ENCODE results near the gene ARPC5L. TPM values are rescaled to one million over a fixed set of nuclear protein-coding genes. Genes with fewer than 3 reads are reported as not detected.

Gene ARPC5L
- 10 to 100 TPM; 27.8 to 41.1 TPM for total RNA-seq

- H3K36me3 ChIP-seq: peaks cover 8 to 20% of the 10 kb centered on the region in 2 donors
- H3K9me3 ChIP-seq: no peaks in the 10 kb centered on the region
- H3K27me3 ChIP-seq (replicated peaks; ENCODE audit: insufficient read depth): no peaks in the 10 kb centered on the region
- intact Hi-C loops (cut with DNase I): loop anchor here (5.0 to 10.0 kb wide), 2 partner anchors 83 to 281 kb away; partner anchors contain the start of genes GOLGA1 and SCAI
- H3K4me1 ChIP-seq (replicated peaks): peaks cover 9% of the 10 kb centered on the region
- H3K27ac ChIP-seq: peak within 1 kb of the TSS; percentile 67 to 84
- DNase-seq (ENCODE audit: low spot score): peak; percentile 94
- under 1% methylated on average over 81 of the region's 92 CpGs for WGBS
- peak within 1 kb of the TSS; percentile 71 to 81 for H3K4me3 ChIP-seq
- TF ChIP-seq CTCF (IDR thresholded peaks at IDR 0.05) (peak in 3 of 4 experiments; percentile 23 to 45 (median 35)), POLR2AphosphoS5 (IDR thresholded peaks at IDR 0.05) (peak; percentile 92), POLR2A (IDR thresholded peaks at IDR 0.05) (peak; percentile 85)
These were observed at the start of gene ARPC5L, which contains the start of gene RPL35 for GRCh38 chr9:124861342-124862229. ARPC5L (plus strand) TSS chr9:124862130; CDS start chr9:124869291, 7,161 bp downstream. RPL35 (minus strand) TSS chr9:124861957; CDS start chr9:124861912, 45 bp downstream.

- TF ChIP-seq CTCF (IDR thresholded peaks at IDR 0.05) (no peak), POLR2A (IDR thresholded peaks at IDR 0.05) (no peak), POLR2AphosphoS5 (IDR thresholded peaks at IDR 0.05) (no peak)
- Histone ChIP-seq H3K4me1 (replicated peaks) (no peaks in the 10 kb centered on the region), H3K9me3 (no peaks in the 10 kb centered on the region), H3K27me3 (replicated peaks; ENCODE audit: insufficient read depth) (no peaks in the 10 kb centered on the region), H3K36me3 (no peaks in the 10 kb centered on the region), H3K4me3 (no peak overlapping the region), H3K27ac (no peak overlapping the region)
- no peak for DNase-seq (ENCODE audit: low spot score)
- intact Hi-C loops (cut with DNase I): no loop called here
- 51% methylated on average over 6 of the region's 6 CpGs for WGBS
These were observed 49.5 kb upstream of the ARPC5L start for GRCh38 chr9:124812441-124812876.

- WGBS: 74% methylated on average over 7 of the region's 7 CpGs
- no peak overlapping the region for H3K4me3 ChIP-seq
- intact Hi-C loops (cut with DNase I): no loop called here
- H3K9me3 ChIP-seq: no peaks in the 10 kb centered on the region
- DNase-seq (ENCODE audit: low spot score): no peak
- H3K27ac ChIP-seq: peak overlapping the region in 1 of 2 donors; percentile 32
- no peaks in the 10 kb centered on the region for H3K27me3 ChIP-seq (replicated peaks; ENCODE audit: insufficient read depth)
- no peaks in the 10 kb centered on the region for H3K36me3 ChIP-seq
- no peaks in the 10 kb centered on the region for H3K4me1 ChIP-seq (replicated peaks)
- TF ChIP-seq CTCF (IDR thresholded peaks at IDR 0.05) (no peak), POLR2AphosphoS5 (IDR thresholded peaks at IDR 0.05) (no peak), POLR2A (IDR thresholded peaks at IDR 0.05) (no peak)
These were observed 48.9 kb upstream of the ARPC5L start for GRCh38 chr9:124813041-124813440.

GRCh38 chr9:124813501-124814163 is 48.3 kb upstream of the ARPC5L start:
- H3K27ac ChIP-seq: peak overlapping the region in 1 of 2 donors; percentile 32
- TF ChIP-seq CTCF (IDR thresholded peaks at IDR 0.05): no peak
- TF ChIP-seq POLR2AphosphoS5 (IDR thresholded peaks at IDR 0.05): no peak
- TF ChIP-seq POLR2A (IDR thresholded peaks at IDR 0.05): no peak
- intact Hi-C loops (cut with DNase I): no loop called here

More at GRCh38 chr9:124813501-124814163, 48.3 kb upstream of the ARPC5L start:
- DNase-seq (ENCODE audit: low spot score): no peak
- Histone ChIP-seq H3K4me3 (no peak overlapping the region), H3K4me1 (replicated peaks) (no peaks in the 10 kb centered on the region), H3K36me3 (no peaks in the 10 kb centered on the region), H3K27me3 (replicated peaks; ENCODE audit: insufficient read depth) (no peaks in the 10 kb centered on the region), H3K9me3 (no peaks in the 10 kb centered on the region)
- 31% methylated on average over 11 of the region's 11 CpGs for WGBS
